Measurements from ENCODE around the gene GMDS.

Gene GMDS

GRCh38 chr6:2078888-2079287, 166.5 kb downstream of the GMDS start:
- Histone ChIP-seq H4K20me1 (ENCODE audit: insufficient read depth, low read length) (no peaks in the 10 kb centered on the region), H3K4me3 (ENCODE audit: low read length) (no peak overlapping the region), H3K27me3 (ENCODE audit: low read depth, low read length) (no peaks in the 10 kb centered on the region), H3K79me2 (ENCODE audit: low read length) (no peaks in the 10 kb centered on the region), H3K36me3 (replicated peaks; ENCODE audit: low read depth, low read length) (no peaks in the 10 kb centered on the region), H3K9me3 (ENCODE audit: insufficient read depth, low read length) (no peaks in the 10 kb centered on the region), H3K27ac (ENCODE audit: low read length) (no peak overlapping the region), H2AFZ (ENCODE audit: low read depth, low read length) (no peak overlapping the region), H3K4me2 (ENCODE audit: low read length) (no peak overlapping the region), H3K4me1 (ENCODE audit: low read length) (no peaks in the 10 kb centered on the region), H3K9ac (ENCODE audit: low read length) (no peak overlapping the region)
- TF ChIP-seq EZH2phosphoT487 (IDR thresholded peaks at IDR 0.05; ENCODE audit: low read depth) (no peak), CTCF (IDR thresholded peaks at IDR 0.05; ENCODE audit: low read depth, low read length) (no peak)

- no peak overlapping the region for H3K4me3 ChIP-seq (ENCODE audit: low read length)
- no peak overlapping the region for H2AFZ ChIP-seq (ENCODE audit: low read depth, low read length)
- H3K36me3 ChIP-seq (replicated peaks; ENCODE audit: low read depth, low read length): no peaks in the 10 kb centered on the region
- H3K27ac ChIP-seq (ENCODE audit: low read length): no peak overlapping the region
- H3K27me3 ChIP-seq (ENCODE audit: low read depth, low read length): no peaks in the 10 kb centered on the region
- no peaks in the 10 kb centered on the region for H4K20me1 ChIP-seq (ENCODE audit: insufficient read depth, low read length)
- no peak overlapping the region for H3K4me2 ChIP-seq (ENCODE audit: low read length)
- no peaks in the 10 kb centered on the region for H3K4me1 ChIP-seq (ENCODE audit: low read length)
- H3K79me2 ChIP-seq (ENCODE audit: low read length): no peaks in the 10 kb centered on the region
- no peak for TF ChIP-seq CTCF (IDR thresholded peaks at IDR 0.05; ENCODE audit: low read depth, low read length)
- no peaks in the 10 kb centered on the region for H3K9me3 ChIP-seq (ENCODE audit: insufficient read depth, low read length)
- no peak overlapping the region for H3K9ac ChIP-seq (ENCODE audit: low read length)
Measured at GRCh38 chr6:2077826-2078225, 167.6 kb downstream of the GMDS start.

GRCh38 chr6:2073476-2073875, 171.9 kb downstream of the GMDS start:
- no peaks in the 10 kb centered on the region for H3K27me3 ChIP-seq (ENCODE audit: low read depth, low read length)
- TF ChIP-seq EZH2phosphoT487 (IDR thresholded peaks at IDR 0.05; ENCODE audit: low read depth) (no peak), CTCF (IDR thresholded peaks at IDR 0.05; ENCODE audit: low read depth, low read length) (no peak)

GRCh38 chr6:2072453-2072852, 173.0 kb downstream of the GMDS start:
- Histone ChIP-seq H3K27me3 (ENCODE audit: low read depth, low read length) (no peaks in the 10 kb centered on the region), H3K4me2 (ENCODE audit: low read length) (no peak overlapping the region), H3K36me3 (replicated peaks; ENCODE audit: low read depth, low read length) (no peaks in the 10 kb centered on the region), H3K9me3 (ENCODE audit: insufficient read depth, low read length) (no peaks in the 10 kb centered on the region), H3K4me1 (ENCODE audit: low read length) (no peaks in the 10 kb centered on the region), H3K4me3 (ENCODE audit: low read length) (no peak overlapping the region), H2AFZ (ENCODE audit: low read depth, low read length) (no peak overlapping the region), H3K27ac (ENCODE audit: low read length) (no peak overlapping the region), H3K9ac (ENCODE audit: low read length) (no peak overlapping the region), H3K79me2 (ENCODE audit: low read length) (no peaks in the 10 kb centered on the region), H4K20me1 (ENCODE audit: insufficient read depth, low read length) (no peaks in the 10 kb centered on the region)
- TF ChIP-seq CTCF (IDR thresholded peaks at IDR 0.05; ENCODE audit: low read depth, low read length): no peak
- TF ChIP-seq EZH2phosphoT487 (IDR thresholded peaks at IDR 0.05; ENCODE audit: low read depth): no peak

More at GRCh38 chr6:2073476-2073875, 171.9 kb downstream of the GMDS start:
- Histone ChIP-seq H3K9me3 (ENCODE audit: insufficient read depth, low read length) (no peaks in the 10 kb centered on the region), H3K36me3 (replicated peaks; ENCODE audit: low read depth, low read length) (no peaks in the 10 kb centered on the region), H3K27ac (ENCODE audit: low read length) (no peak overlapping the region), H4K20me1 (ENCODE audit: insufficient read depth, low read length) (no peaks in the 10 kb centered on the region), H3K4me3 (ENCODE audit: low read length) (no peak overlapping the region), H2AFZ (ENCODE audit: low read depth, low read length) (no peak overlapping the region), H3K9ac (ENCODE audit: low read length) (no peak overlapping the region), H3K4me1 (ENCODE audit: low read length) (no peaks in the 10 kb centered on the region), H3K79me2 (ENCODE audit: low read length) (no peaks in the 10 kb centered on the region), H3K4me2 (ENCODE audit: low read length) (no peak overlapping the region)

Measured in OCI-LY3 (cell line).